Mammary epithelial cell (primary cell): Measurements from ENCODE around the gene CADM2.

ENCODE experiments used
- EZH2 ChIP-seq: IDR thresholded peaks from 2 replicates; pipeline ENCODE4 v1.6.1; 2012; ENCODE audit warnings: low read length, inconsistent platforms, borderline replicate concordance
- TF ChIP-seq, protein P1 (sequence below), 2 donors: IDR thresholded peaks in 1 of 2; conservative IDR thresholded peaks in 1 of 2; 2 replicates each; pipeline ENCODE4 v1.5.1; 2011 to 2012; ENCODE audit warnings: inconsistent platforms in 2 of 2, low read length in 2 of 2, mild to moderate bottlenecking in 2 of 2, control low read depth in 1 of 2, low read depth in 1 of 2; ENCODE audit not compliant: insufficient read depth in 1 of 2; ENCODE audit errors: extremely low read depth in 1 of 2

DNA sequence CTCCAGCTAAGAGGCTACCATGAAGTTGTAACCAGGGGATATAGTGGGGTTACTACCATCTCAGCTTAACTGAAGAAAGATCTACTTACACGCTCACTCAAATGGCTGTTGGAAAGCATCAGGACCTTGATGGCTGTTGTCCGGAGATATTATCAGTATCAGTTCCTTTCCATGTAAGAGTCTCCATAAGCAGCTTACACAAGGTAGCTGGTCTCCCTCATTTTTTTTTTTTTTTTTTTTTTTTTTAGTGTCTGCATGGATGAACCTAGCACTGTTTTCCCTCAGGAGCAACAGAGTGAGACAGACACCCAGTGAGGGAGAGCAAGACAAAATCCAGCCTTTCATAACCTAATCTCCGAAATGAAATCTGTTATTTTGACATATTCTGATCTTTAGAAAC, 230.9 kb downstream of the CADM2 start:
- TF ChIP-seq, protein P1, sequence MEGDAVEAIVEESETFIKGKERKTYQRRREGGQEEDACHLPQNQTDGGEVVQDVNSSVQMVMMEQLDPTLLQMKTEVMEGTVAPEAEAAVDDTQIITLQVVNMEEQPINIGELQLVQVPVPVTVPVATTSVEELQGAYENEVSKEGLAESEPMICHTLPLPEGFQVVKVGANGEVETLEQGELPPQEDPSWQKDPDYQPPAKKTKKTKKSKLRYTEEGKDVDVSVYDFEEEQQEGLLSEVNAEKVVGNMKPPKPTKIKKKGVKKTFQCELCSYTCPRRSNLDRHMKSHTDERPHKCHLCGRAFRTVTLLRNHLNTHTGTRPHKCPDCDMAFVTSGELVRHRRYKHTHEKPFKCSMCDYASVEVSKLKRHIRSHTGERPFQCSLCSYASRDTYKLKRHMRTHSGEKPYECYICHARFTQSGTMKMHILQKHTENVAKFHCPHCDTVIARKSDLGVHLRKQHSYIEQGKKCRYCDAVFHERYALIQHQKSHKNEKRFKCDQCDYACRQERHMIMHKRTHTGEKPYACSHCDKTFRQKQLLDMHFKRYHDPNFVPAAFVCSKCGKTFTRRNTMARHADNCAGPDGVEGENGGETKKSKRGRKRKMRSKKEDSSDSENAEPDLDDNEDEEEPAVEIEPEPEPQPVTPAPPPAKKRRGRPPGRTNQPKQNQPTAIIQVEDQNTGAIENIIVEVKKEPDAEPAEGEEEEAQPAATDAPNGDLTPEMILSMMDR (conservative IDR thresholded peaks at IDR 0.05 in 1 of 2, IDR thresholded peaks at IDR 0.05 in 1 of 2; ENCODE audit: extremely low read depth in 1 of 2, insufficient read depth in 1 of 2, low read depth in 1 of 2, low read length in 2 of 2), result no peak
- TF ChIP-seq EZH2, result no peak
